Measurements from ENCODE around the gene GPRASP1.

DNA sequence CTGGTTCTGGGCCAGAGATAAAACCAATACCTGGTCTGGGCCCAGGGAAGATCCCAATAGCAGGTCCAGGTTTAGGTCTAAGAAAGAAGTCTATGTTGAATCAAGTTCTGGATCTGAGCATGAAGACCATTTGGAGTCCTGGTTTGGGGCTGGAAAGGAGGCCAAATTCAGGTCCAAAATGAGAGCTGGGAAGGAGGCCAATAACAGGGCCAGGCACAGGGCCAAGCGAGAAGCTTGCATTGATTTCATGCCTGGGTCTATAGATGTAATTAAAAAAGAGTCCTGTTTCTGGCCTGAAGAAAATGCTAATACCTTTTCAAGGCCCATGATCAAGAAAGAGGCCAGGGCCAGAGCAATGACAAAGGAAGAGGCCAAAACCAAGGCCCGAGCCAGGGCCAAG is 3.4 kb downstream of the GPRASP1 start:
- TF ChIP-seq GATA2 (IDR thresholded peaks at IDR 0.05; ENCODE audit: low read depth, low read length) (no peak), GATA3 (IDR thresholded peaks at IDR 0.05; ENCODE audit: low read depth, low read length) (no peak)

All from SH-SY5Y (cell line).